Stimulated activated CD4-positive, alpha-beta T cell treated with anti-CD3 and anti-CD28 coated beads, Interleukin-15, amount 100 ng/mL, for 1 hour (primary cell): ENCODE measurements around the gene DIDO1.

Experiments used
- DNase-seq, 2 donors: peaks; one replicate each; pipeline ENCODE4 v3.0.0-alpha.2; 2020; ENCODE audit warnings: low read depth in 1 of 2, low spot score in 1 of 2

Gene DIDO1

GRCh38 chr20:62837790-62838127 lies 88.5 kb downstream of the DIDO1 start:
- no peak for DNase-seq

- DNase-seq = no peak
These were observed 89.3 kb downstream of the DIDO1 start for GRCh38 chr20:62836967-62837490.

GRCh38 chr20:62835931-62836861 lies 90.1 kb downstream of the DIDO1 start:
- DNase-seq = no peak

- no peak for DNase-seq
These were observed 91.2 kb downstream of the DIDO1 start for GRCh38 chr20:62834967-62835730.

GRCh38 chr20:62832951-62833391 lies 93.3 kb downstream of the DIDO1 start:
- no peak for DNase-seq

GRCh38 chr20:62832212-62832922 lies 93.9 kb downstream of the DIDO1 start:
- no peak for DNase-seq

- no peak for DNase-seq
These were observed 94.5 kb downstream of the DIDO1 start for GRCh38 chr20:62831854-62832211.

- DNase-seq = no peak
These were observed 94.9 kb downstream of the DIDO1 start for GRCh38 chr20:62831361-62831788.

- no peak for DNase-seq
These were observed 95.5 kb downstream of the DIDO1 start for GRCh38 chr20:62830821-62831220.

GRCh38 chr20:62830251-62830650 lies 96.1 kb downstream of the DIDO1 start:
- DNase-seq = no peak

GRCh38 chr20:62829231-62830230 lies 96.8 kb downstream of the DIDO1 start:
- DNase-seq = no peak

GRCh38 chr20:62828511-62829230 lies 97.6 kb downstream of the DIDO1 start:
- DNase-seq = no peak

GRCh38 chr20:62828051-62828450 lies 98.3 kb downstream of the DIDO1 start:
- DNase-seq = no peak
